ENCODE data around the gene CMPK1. TPM values are rescaled to one million over a fixed set of nuclear protein-coding genes. Genes with fewer than 3 reads are reported as not detected.

The CMPK1 gene
- total and polyA plus RNA-seq, 2 of the 8 experiments (the other 6 are each of a cell fraction or from before 2014, with no cell fraction given), result 6.0 to 36.9 TPM

- Histone ChIP-seq H3K23me2 (ENCODE audit: low read depth, low read length) (peaks cover 7% of the 10 kb centered on the region; the same call in 1 of the 2 replicates), H4K20me1 (replicated peaks in 1 of 2; ENCODE audit: control insufficient read depth in 1 of 2, insufficient read depth in 2 of 2, low read length in 2 of 2) (peaks cover 4% of the 10 kb centered on the region in 2 experiments), H2BK5ac (ENCODE audit: low read depth, low read length) (no peak overlapping the region), H2BK120ac (replicated peaks; ENCODE audit: low read depth, low read length) (no peak overlapping the region), H2BK20ac (ENCODE audit: low read length) (no peak overlapping the region), H3K27ac (ENCODE audit: low read depth, low read length) (no peak overlapping the region), H3K79me2 (ENCODE audit: control insufficient read depth in 1 of 2, insufficient read depth in 2 of 2, low read length in 2 of 2) (no peaks in the 10 kb centered on the region), H3K27me3 (replicated peaks in 1 of 4; ENCODE audit: control insufficient read depth in 3 of 4, extremely low read depth in 1 of 4, insufficient read depth in 3 of 4, low read length in 3 of 4) (peaks cover 43 to 82% (median 72%) of the 10 kb centered on the region in 4 experiments), H4K91ac (replicated peaks; ENCODE audit: insufficient read length, low read length) (no peak overlapping the region), H2BK12ac (ENCODE audit: low read depth, low read length) (no peak overlapping the region), H2BK15ac (ENCODE audit: low read length) (no peak overlapping the region), H4K8ac (ENCODE audit: extremely low read depth, insufficient read depth, low read length) (no peak overlapping the region), H3K4me3 (ENCODE audit: extremely low read depth in 1 of 4, insufficient read depth in 2 of 4, low read depth in 3 of 4, low read length in 4 of 4) (no peak overlapping the region), H4K5ac (ENCODE audit: insufficient read length, low read depth, low read length) (no peak overlapping the region), H2AFZ (ENCODE audit: low read length) (no peak overlapping the region), H3K4me2 (ENCODE audit: insufficient read depth in 1 of 2, low read depth in 2 of 2, low read length in 2 of 2) (no peak overlapping the region), H3K9ac (replicated peaks in 1 of 4; ENCODE audit: extremely low read depth in 1 of 4, low read depth in 3 of 4, low read length in 3 of 4) (no peak overlapping the region; a peak in 1 of 7 replicates), H3K4ac (replicated peaks; ENCODE audit: insufficient read length, low read depth, low read length) (no peak overlapping the region), H2AK5ac (ENCODE audit: low read depth, low read length) (no peak overlapping the region), H3K79me1 (ENCODE audit: low read depth, low read length) (no peaks in the 10 kb centered on the region), H3K36me3 (ENCODE audit: control insufficient read depth in 2 of 4, insufficient read depth in 4 of 4, low read length in 3 of 4) (peaks cover 0 to 8% (median 0%) of the 10 kb centered on the region in 4 experiments; a peak in 1 of 8 replicates), H3K9me3 (ENCODE audit: insufficient read depth in 2 of 2, low read depth in 1 of 2, low read length in 1 of 2) (no peaks in the 10 kb centered on the region), H3K14ac (ENCODE audit: insufficient read length) (no peak overlapping the region), H3K4me1 (replicated peaks in 1 of 4; ENCODE audit: control insufficient read depth in 3 of 4, insufficient read depth in 4 of 4, low read length in 3 of 4) (no peaks in the 10 kb centered on the region; a peak in 1 of 7 replicates), H3K23ac (ENCODE audit: insufficient read length) (no peak overlapping the region), H3K56ac (replicated peaks; ENCODE audit: insufficient read length, low read depth, low read length) (no peak overlapping the region), H3K18ac (ENCODE audit: extremely low read depth, low read length) (no peak overlapping the region)
- FAIRE-seq, result no peak
- ChIA-PET POLR2A (ENCODE audit: partially characterized antibody) (interaction anchor here (1.2 kb wide), 1 partner anchor 14 kb away, joined by 4 read pairs; no protein-coding TSS in a partner anchor), CTCF (ENCODE audit: partially characterized antibody) (interaction anchor here (0.5 to 11.5 kb wide), 6 partner anchors 8 to 682 kb away, joined by 3 to 140 read pairs (median 8); partner anchors contain the start of gene FOXD2)
- WGBS, 2 experiments (ENCODE audit: extremely low coverage in 1 of 2, insufficient coverage in 1 of 2, insufficient read length in 1 of 2, insufficient replicate concordance in 2 of 2, low coverage in 1 of 2, low lambda C conversion rate in 2 of 2, missing lambda C conversion rate in 1 of 2), result 79% methylated on average over 2 of the region's 2 CpGs; no CpG with 5 or more reads in 1 of the 2 experiments
- no peak for DNase-seq (ENCODE audit: low read depth in 1 of 2, low spot score in 2 of 2)
- TF ChIP-seq TAF1 (IDR thresholded peaks at IDR 0.05; ENCODE audit: low read depth, low read length), result no peak
- no peak for TF ChIP-seq SIN3A (conservative IDR thresholded peaks at IDR 0.05 in 1 of 2, IDR thresholded peaks at IDR 0.05 in 1 of 2; ENCODE audit: low read depth in 1 of 2, low read length in 2 of 2)
- no peak for TF ChIP-seq EGR1 (IDR thresholded peaks at IDR 0.05; ENCODE audit: borderline replicate concordance, low read depth, low read length)
- TF ChIP-seq EP300 (IDR thresholded peaks at IDR 0.05; ENCODE audit: borderline replicate concordance in 1 of 2, low read depth in 2 of 2, low read length in 2 of 2), result no peak
- no peak for TF ChIP-seq TCF12 (IDR thresholded peaks at IDR 0.05; ENCODE audit: low read depth, low read length)
- no peak for TF ChIP-seq BACH1 (IDR thresholded peaks at IDR 0.05; ENCODE audit: low read length)
- TF ChIP-seq RNF2 (IDR thresholded peaks at IDR 0.05; ENCODE audit: borderline replicate concordance, low read depth, low read length, missing control alignments, poor library complexity, severe bottlenecking), result no peak
- TF ChIP-seq HDAC2 (IDR thresholded peaks at IDR 0.05; ENCODE audit: borderline replicate concordance in 1 of 2, low read depth in 2 of 2, low read length in 2 of 2), result no peak
- TF ChIP-seq SP2 (IDR thresholded peaks at IDR 0.05; ENCODE audit: low read length), result no peak
- TF ChIP-seq MAFK (IDR thresholded peaks at IDR 0.05; ENCODE audit: low read depth, low read length), result no peak
These were observed 84.5 kb downstream of the CMPK1 start for GRCh38 chr1:47418122-47418521.
